Trophoblast cell (in vitro differentiated cells and primary cell): ENCODE measurements around the gene SMARCA1.
"Not testable (repeated sequence)": the region's sequence is repeated elsewhere in the genome, so short reads cannot be mapped to it uniquely, and the experiment has no call there.

Experiments used
- DNase-seq, 2 donors: peaks; one replicate each; pipeline ENCODE4 v3.0.0-alpha.2; 2016
- H2AFZ ChIP-seq: 2 replicates; pipeline ENCODE4 v1.6.1; 2013; ENCODE audit warnings: low read length, moderate library complexity, mild to moderate bottlenecking; ENCODE audit not compliant: insufficient read depth, poor library complexity
- H2AK5ac ChIP-seq: 2 replicates; pipeline ENCODE4 v1.6.1; 2013; ENCODE audit warnings: mild to moderate bottlenecking, low read length
- H2BK120ac ChIP-seq: 2 replicates; pipeline ENCODE4 v1.6.1; 2013; ENCODE audit warnings: low read length, mild to moderate bottlenecking, moderate library complexity; ENCODE audit not compliant: insufficient read depth, poor library complexity
- H2BK12ac ChIP-seq: 2 replicates; pipeline ENCODE4 v1.6.1; 2013; ENCODE audit warnings: mild to moderate bottlenecking, low read length, moderate library complexity
- H2BK5ac ChIP-seq: 2 replicates; pipeline ENCODE4 v1.6.1; 2013; ENCODE audit warnings: low read length, low read depth, moderate library complexity, mild to moderate bottlenecking; ENCODE audit not compliant: poor library complexity
- H3K14ac ChIP-seq: 2 replicates; pipeline ENCODE4 v1.6.1; 2013; ENCODE audit warnings: mild to moderate bottlenecking, low read length
- H3K18ac ChIP-seq: 2 replicates; pipeline ENCODE4 v1.6.1; 2013; ENCODE audit warnings: mild to moderate bottlenecking, low read length
- H3K23ac ChIP-seq: 2 replicates; pipeline ENCODE4 v1.6.1; 2013; ENCODE audit warnings: low read length
- H3K27ac ChIP-seq: 2 replicates; pipeline ENCODE4 v1.5.1; 2013; ENCODE audit warnings: low read depth, mild to moderate bottlenecking, inconsistent platforms, low read length, moderate library complexity
- H3K27me3 ChIP-seq: 2 replicates; pipeline ENCODE4 v1.6.1; 2013; ENCODE audit warnings: inconsistent platforms, mild to moderate bottlenecking, low read length, moderate library complexity; ENCODE audit not compliant: insufficient read depth
- H3K36me3 ChIP-seq, 2 experiments: 1 replicate in 1 of 2; 2 replicates in 1 of 2; pipeline ENCODE4 v1.6.1; 2013; ENCODE audit warnings: low read length in 2 of 2, mild to moderate bottlenecking in 2 of 2, moderate library complexity in 1 of 2; ENCODE audit not compliant: insufficient read depth in 2 of 2, control insufficient read depth in 1 of 2
- H3K4ac ChIP-seq: 2 replicates; pipeline ENCODE4 v1.6.1; 2013; ENCODE audit warnings: low read depth, mild to moderate bottlenecking, low read length, moderate library complexity
- H3K4me1 ChIP-seq, 2 experiments: 1 replicate in 1 of 2; 2 replicates in 1 of 2; pipeline ENCODE4 v1.6.1; 2013; ENCODE audit warnings: low read length in 2 of 2, mild to moderate bottlenecking in 2 of 2, moderate library complexity in 1 of 2; ENCODE audit not compliant: insufficient read depth in 2 of 2, control insufficient read depth in 1 of 2
- H3K4me2 ChIP-seq: 2 replicates; pipeline ENCODE4 v1.6.1; 2013; ENCODE audit warnings: inconsistent platforms, mild to moderate bottlenecking, low read length, moderate library complexity
- H3K4me3 ChIP-seq: 2 replicates; pipeline ENCODE4 v1.5.1; 2013; ENCODE audit warnings: mild to moderate bottlenecking, low read depth, low read length, inconsistent platforms
- H3K79me1 ChIP-seq: one replicate; pipeline ENCODE4 v1.6.1; 2013; ENCODE audit warnings: low read length
- H3K79me2 ChIP-seq: 2 replicates; pipeline ENCODE4 v1.6.1; 2013; ENCODE audit warnings: low read length, mild to moderate bottlenecking; ENCODE audit not compliant: control insufficient read depth, insufficient read depth, poor library complexity
- H3K9ac ChIP-seq: 2 replicates; pipeline ENCODE4 v1.6.1; 2013; ENCODE audit warnings: mild to moderate bottlenecking, low read length
- H3K9me3 ChIP-seq: 2 replicates; pipeline ENCODE4 v1.6.1; 2013; ENCODE audit warnings: low read depth, mild to moderate bottlenecking, control low read depth, inconsistent platforms, low read length; ENCODE audit not compliant: insufficient read depth
- H4K12ac ChIP-seq: 2 replicates; pipeline ENCODE4 v1.6.1; 2013; ENCODE audit warnings: low read depth, mild to moderate bottlenecking, low read length, moderate library complexity
- H4K8ac ChIP-seq: 2 replicates; pipeline ENCODE4 v1.6.1; 2013; ENCODE audit warnings: low read depth, mild to moderate bottlenecking, low read length, moderate library complexity
- H4K91ac ChIP-seq: one replicate; pipeline ENCODE4 v1.6.1; 2013; ENCODE audit warnings: low read depth, mild to moderate bottlenecking, low read length, moderate library complexity
- WGBS: extraction: QIAGEN DNeasy Blood & Tissue Kit; methylation state at CpG from one replicate; pipeline ENCODE4 v1.1.7; 2013; ENCODE audit warnings: missing lambda C conversion rate; ENCODE audit not compliant: insufficient read length, insufficient coverage; ENCODE audit errors: extremely low coverage; 5-methylcytosine and 5-hydroxymethylcytosine counted together

SMARCA1 gene

DNA sequence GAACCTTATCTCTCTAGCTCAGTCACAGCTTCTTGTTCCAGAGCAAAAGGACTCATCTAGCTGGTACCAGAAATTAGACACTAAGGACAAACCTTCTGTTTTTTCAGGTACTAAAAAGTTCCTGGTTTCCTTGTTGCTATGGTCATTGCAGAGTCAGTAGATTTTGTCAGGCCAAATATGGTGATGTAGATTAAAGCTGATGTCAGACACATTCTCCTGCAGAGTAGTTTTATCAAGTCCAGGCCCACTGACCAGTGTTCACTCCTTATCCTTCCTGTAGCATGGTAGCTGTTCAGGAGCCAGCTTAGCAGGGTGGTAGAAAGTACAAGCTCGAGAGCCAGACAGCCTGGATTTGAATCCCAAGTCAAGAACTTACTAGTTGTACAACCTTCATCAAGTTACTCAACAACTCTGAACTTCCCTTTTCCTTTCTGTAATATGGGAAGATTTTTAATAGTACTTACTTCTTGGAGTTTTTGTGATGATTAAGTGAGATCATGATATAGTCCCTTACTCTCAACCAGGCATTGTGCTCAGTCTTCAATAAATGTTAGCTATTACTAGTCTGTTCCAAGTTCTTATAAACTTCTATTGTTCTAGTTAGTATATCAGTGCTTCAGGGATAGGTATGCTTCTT is 34.7 kb upstream of the SMARCA1 start:
- no peak overlapping the region for H3K4me3 ChIP-seq
- H2BK12ac ChIP-seq: no peak overlapping the region
- H3K4me1 ChIP-seq: peaks cover 0 to 2% of the 10 kb centered on the region in 2 experiments
- H2AK5ac ChIP-seq: no peak overlapping the region
- no peak overlapping the region for H3K27ac ChIP-seq
- H3K14ac ChIP-seq: no peak overlapping the region
- peaks cover 3 to 7% of the 10 kb centered on the region in 2 experiments for H3K36me3 ChIP-seq
- no peak overlapping the region for H2AFZ ChIP-seq
- no peaks in the 10 kb centered on the region for H3K79me1 ChIP-seq
- no peak overlapping the region for H4K8ac ChIP-seq
- H3K4ac ChIP-seq: no peak overlapping the region
- no peak overlapping the region for H3K18ac ChIP-seq
- no peak overlapping the region for H4K91ac ChIP-seq
- no peak overlapping the region for H3K4me2 ChIP-seq
- no peak overlapping the region for H3K23ac ChIP-seq
- H3K9ac ChIP-seq: no peak overlapping the region
- DNase-seq: no peak
- H2BK5ac ChIP-seq: no peak overlapping the region
- WGBS: no CpG with 5 or more reads among the region's 1 CpG
- no peaks in the 10 kb centered on the region for H3K27me3 ChIP-seq
- H3K9me3 ChIP-seq: no peaks in the 10 kb centered on the region
- H2BK120ac ChIP-seq: no peak overlapping the region
- no peak overlapping the region for H4K12ac ChIP-seq
- H3K79me2 ChIP-seq: no peaks in the 10 kb centered on the region

DNA sequence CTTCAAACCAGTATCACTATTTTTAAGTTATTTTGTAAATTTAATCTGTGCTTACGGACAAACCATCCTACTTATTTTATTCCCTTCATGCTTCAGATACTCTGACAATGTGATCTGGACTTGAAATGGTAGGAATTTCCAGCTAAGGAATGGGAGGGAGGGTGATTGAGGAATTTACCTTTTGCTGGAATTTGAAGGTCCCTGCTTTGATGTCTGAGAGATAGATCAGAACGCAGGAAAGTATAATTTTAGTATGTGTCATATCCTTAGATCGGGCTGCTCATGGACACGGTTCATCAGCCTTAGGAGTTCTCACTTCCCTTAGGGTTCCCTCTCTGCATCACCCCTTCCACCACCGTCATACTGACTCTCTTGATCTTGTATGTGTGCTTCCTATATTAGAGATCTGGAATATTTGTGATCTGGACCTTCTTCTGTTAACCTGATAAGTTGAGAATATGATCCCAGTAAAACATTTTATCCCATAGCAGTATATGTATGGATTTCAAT is 33.6 kb upstream of the SMARCA1 start:
- Histone ChIP-seq H4K91ac (no peak overlapping the region), H3K4me2 (no peak overlapping the region), H3K79me2 (no peaks in the 10 kb centered on the region), H3K9me3 (no peaks in the 10 kb centered on the region), H3K4ac (no peak overlapping the region), H3K9ac (no peak overlapping the region), H3K79me1 (no peaks in the 10 kb centered on the region), H3K27me3 (no peaks in the 10 kb centered on the region), H3K14ac (no peak overlapping the region), H4K12ac (no peak overlapping the region), H3K36me3 (peaks cover 3 to 6% of the 10 kb centered on the region in 2 experiments), H2BK5ac (no peak overlapping the region), H3K18ac (no peak overlapping the region), H2BK120ac (no peak overlapping the region), H3K27ac (no peak overlapping the region), H3K23ac (no peak overlapping the region), H2AFZ (no peak overlapping the region), H4K8ac (no peak overlapping the region), H3K4me3 (no peak overlapping the region), H2BK12ac (no peak overlapping the region), H2AK5ac (no peak overlapping the region), H3K4me1 (peaks cover 0 to 2% of the 10 kb centered on the region in 2 experiments)
- peak in 1 of 2 donors; percentile 64 for DNase-seq
- no CpG with 5 or more reads among the region's 5 CpGs for WGBS

DNA sequence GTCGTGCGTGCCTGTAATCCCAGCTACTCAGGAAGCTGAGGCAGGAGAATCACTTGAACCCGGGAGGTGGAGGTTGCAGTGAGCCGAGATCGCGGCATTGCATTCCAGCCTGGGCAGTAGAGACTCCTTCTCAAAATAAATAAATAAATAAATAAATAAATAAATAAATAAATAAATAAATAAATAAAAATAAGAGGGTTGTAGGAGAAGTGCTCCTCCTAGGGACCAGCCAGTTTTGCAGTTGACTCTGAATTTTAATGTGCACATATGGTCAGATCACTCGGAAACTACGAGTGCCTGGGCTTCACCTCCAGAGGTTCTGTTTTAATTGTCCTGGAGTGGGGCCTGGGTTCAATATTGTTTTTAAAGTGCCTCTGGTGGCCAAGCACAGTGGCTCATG is 31.5 kb upstream of the SMARCA1 start:
- H3K14ac ChIP-seq, H3K9me3 ChIP-seq, H3K23ac ChIP-seq, H3K36me3 ChIP-seq, H4K12ac ChIP-seq, H3K79me1 ChIP-seq, H3K27ac ChIP-seq, DNase-seq, H3K4me3 ChIP-seq, H3K9ac ChIP-seq, H2AFZ ChIP-seq, H2BK120ac ChIP-seq, H2BK12ac ChIP-seq, H2AK5ac ChIP-seq, H3K18ac ChIP-seq, H4K8ac ChIP-seq, H2BK5ac ChIP-seq, H3K79me2 ChIP-seq, H3K4me2 ChIP-seq, H3K27me3 ChIP-seq, H3K4ac ChIP-seq, H4K91ac ChIP-seq, H3K4me1 ChIP-seq: not testable (repeated sequence)
- WGBS: no CpG with 5 or more reads among the region's 8 CpGs

DNA sequence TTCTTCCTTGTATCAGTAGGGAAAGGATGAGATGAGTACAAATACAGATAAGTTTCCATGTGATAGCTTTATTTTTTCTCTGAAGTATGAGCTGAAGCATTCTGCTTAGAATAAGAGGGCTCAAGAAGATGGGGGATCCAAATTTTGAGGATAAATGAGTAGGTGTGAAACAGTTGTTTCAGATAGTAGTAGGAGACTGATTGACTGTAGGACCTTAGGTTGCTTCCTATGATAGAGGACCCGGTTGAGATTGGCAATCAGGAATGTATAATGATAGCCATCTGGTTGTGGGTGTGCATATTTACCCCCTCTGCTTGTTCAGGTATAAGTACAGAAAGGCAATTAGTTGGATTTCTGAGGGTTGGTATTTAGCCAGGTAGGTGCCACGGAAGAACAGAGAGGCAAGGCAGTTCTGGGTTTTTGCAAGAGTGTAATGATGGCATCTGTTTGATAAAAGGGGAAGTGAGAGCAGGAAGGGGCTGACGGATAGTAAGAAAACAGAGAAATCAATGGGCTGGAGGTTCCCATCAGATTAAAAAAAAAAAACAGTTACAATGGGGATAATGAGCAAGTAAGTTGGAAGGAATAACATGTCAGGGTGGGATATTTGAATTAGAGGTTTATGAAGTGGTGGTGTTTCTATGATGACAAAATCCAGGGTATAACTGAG is 30.5 kb upstream of the SMARCA1 start:
- H3K4ac ChIP-seq: no peak overlapping the region
- no peaks in the 10 kb centered on the region for H3K79me1 ChIP-seq
- no peaks in the 10 kb centered on the region for H3K9me3 ChIP-seq
- no peak overlapping the region for H3K23ac ChIP-seq
- H3K4me2 ChIP-seq: no peak overlapping the region
- no peak overlapping the region for H2AK5ac ChIP-seq
- peaks cover 0 to 2% of the 10 kb centered on the region in 2 experiments for H3K4me1 ChIP-seq
- no peak overlapping the region for H2BK5ac ChIP-seq
- no peak overlapping the region for H2BK120ac ChIP-seq
- H2BK12ac ChIP-seq: no peak overlapping the region
- H3K27me3 ChIP-seq: no peaks in the 10 kb centered on the region
- H3K4me3 ChIP-seq: no peak overlapping the region
- H3K27ac ChIP-seq: no peak overlapping the region
- no peak overlapping the region for H3K14ac ChIP-seq
- peaks cover 0 to 3% of the 10 kb centered on the region in 2 experiments for H3K36me3 ChIP-seq
- DNase-seq: no peak
- H3K18ac ChIP-seq: no peak overlapping the region
- no peaks in the 10 kb centered on the region for H3K79me2 ChIP-seq
- H4K91ac ChIP-seq: no peak overlapping the region
- no peak overlapping the region for H4K12ac ChIP-seq
- no peak overlapping the region for H2AFZ ChIP-seq
- WGBS: no CpG with 5 or more reads among the region's 3 CpGs
- H4K8ac ChIP-seq: no peak overlapping the region
- H3K9ac ChIP-seq: no peak overlapping the region
